ENCODE results near the gene ITIH5. TPM values are rescaled to one million over a fixed set of nuclear protein-coding genes. Genes with fewer than 3 reads are reported as not detected.
"Not testable (repeated sequence)": the region's sequence is repeated elsewhere in the genome, so short reads cannot be mapped to it uniquely, and the experiment has no call there.

The ITIH5 gene
- total RNA-seq (10 to 100 TPM in 4 of 7 donors, 1 to 10 TPM in 3; 4.8 to 32.2 (median 15.1) TPM), polyA plus RNA-seq (10 to 100 TPM; 12.7 to 26.6 TPM)
- long read RNA-seq, donor 1, full-length matches to known transcripts = 11 of 24 reads
- long read RNA-seq, donor 1, partial matches to known transcripts = 4 of 24 reads
- long read RNA-seq, donor 1, other reads (novel, unspliced or antisense) = 9 of 24 reads
- long read RNA-seq, donor 2 = 0 reads
- long read RNA-seq, donor 3, full-length matches to known transcripts = 51 of 76 reads
- long read RNA-seq, donor 3, partial matches to known transcripts = 14 of 76 reads
- long read RNA-seq, donor 3, other reads (novel, unspliced or antisense) = 11 of 76 reads

- peak in 3 of 5 donors; percentile 37 to 46 (median 45) for DNase-seq
- intact Hi-C loops (cut with DNase I) = no loop called here
Measured at GRCh38 chr10:7666253-7667023, at the start of gene ITIH5. Gene ITIH5, minus strand, starts transcription at chr10:7666966. Its CDS starts 74 bp downstream, at chr10:7666892.

GRCh38 chr10:7715515-7715914 is 48.7 kb upstream of the ITIH5 start:
- no peaks in the 10 kb centered on the region for H3K36me3 ChIP-seq
- no peaks in the 10 kb centered on the region for H3K4me1 ChIP-seq (ENCODE audit: insufficient read depth)
- 87 to 91% (median 88%) methylated on average over 7 of the region's 7 CpGs for WGBS, 3 donors
- no peak overlapping the region for H3K27ac ChIP-seq
- H3K27me3 ChIP-seq = no peaks in the 10 kb centered on the region
- DNase-seq = no peak
- no peak overlapping the region for H3K4me3 ChIP-seq
- intact Hi-C loops (cut with DNase I) = no loop called here
- TF ChIP-seq POLR2A (IDR thresholded peaks at IDR 0.05) (no peak), CTCF (IDR thresholded peaks at IDR 0.05) (no peak), EP300 (IDR thresholded peaks at IDR 0.05) (no peak)
- no peaks in the 10 kb centered on the region for H3K9me3 ChIP-seq

More at GRCh38 chr10:7666253-7667023, at the start of gene ITIH5:
- Histone ChIP-seq H3K27ac (no peak within 1 kb of the TSS), H3K4me1 (ENCODE audit: insufficient read depth) (peaks cover 8% of the 10 kb centered on the region), H3K27me3 (no peaks in the 10 kb centered on the region), H3K4me3 (peak within 1 kb of the TSS; percentile 79), H3K36me3 (no peaks in the 10 kb centered on the region), H3K9me3 (no peaks in the 10 kb centered on the region)
- TF ChIP-seq POLR2A (IDR thresholded peaks at IDR 0.05) (no peak), EP300 (IDR thresholded peaks at IDR 0.05) (no peak), CTCF (IDR thresholded peaks at IDR 0.05) (no peak)
- 0 to 1% (median 1%) methylated on average over 47 to 54 of the region's 54 CpGs for whole genome bisulfite sequencing, 3 donors

GRCh38 chr10:7711075-7711474 is 44.3 kb upstream of the ITIH5 start:
- H3K36me3 ChIP-seq; H3K9me3 ChIP-seq; DNase-seq; H3K4me3 ChIP-seq; intact Hi-C loops (cut with DNase I); H3K27ac ChIP-seq; H3K4me1 ChIP-seq (ENCODE audit: insufficient read depth); H3K27me3 ChIP-seq: not testable (repeated sequence)
- 82 to 88% (median 83%) methylated on average over 5 of the region's 5 CpGs for WGBS, 3 donors

- H3K27ac ChIP-seq = no peak overlapping the region
- H3K4me3 ChIP-seq = no peak overlapping the region
- intact Hi-C loops (cut with DNase I) = no loop called here
- H3K27me3 ChIP-seq = no peaks in the 10 kb centered on the region
- no peaks in the 10 kb centered on the region for H3K36me3 ChIP-seq
- no peaks in the 10 kb centered on the region for H3K4me1 ChIP-seq (ENCODE audit: insufficient read depth)
- WGBS, 3 donors = 90 to 95% (median 94%) methylated on average over 1 of the region's 1 CpG
- no peak for DNase-seq
- H3K9me3 ChIP-seq = no peaks in the 10 kb centered on the region
- TF ChIP-seq POLR2A (IDR thresholded peaks at IDR 0.05) (no peak), CTCF (IDR thresholded peaks at IDR 0.05) (no peak), EP300 (IDR thresholded peaks at IDR 0.05) (no peak)
Measured at GRCh38 chr10:7710446-7710845, 43.7 kb upstream of the ITIH5 start.

- Histone ChIP-seq H3K27me3 (no peaks in the 10 kb centered on the region), H3K36me3 (no peaks in the 10 kb centered on the region), H3K9me3 (no peaks in the 10 kb centered on the region), H3K27ac (no peak overlapping the region), H3K4me3 (no peak overlapping the region), H3K4me1 (ENCODE audit: insufficient read depth) (no peaks in the 10 kb centered on the region)
- DNase-seq = no peak
- WGBS, 3 donors = 92 to 95% (median 94%) methylated on average over 4 of the region's 4 CpGs
- no peak for TF ChIP-seq EP300 (IDR thresholded peaks at IDR 0.05)
- no peak for TF ChIP-seq POLR2A (IDR thresholded peaks at IDR 0.05)
- TF ChIP-seq CTCF (IDR thresholded peaks at IDR 0.05) = no peak
- intact Hi-C loops (cut with DNase I) = no loop called here
Measured at GRCh38 chr10:7708832-7709231, 42.1 kb upstream of the ITIH5 start.
